AG08396 (cell line): ENCODE data around the gene FAM107B.
"Not testable (repeated sequence)": the region's sequence is repeated elsewhere in the genome, so short reads cannot be mapped to it uniquely, and the experiment has no call there.

Source experiments
- DNase-seq: peaks from one replicate; pipeline ENCODE4 v3.0.0; 2012; ENCODE audit warnings: low spot score, mixed read lengths

FAM107B gene

GRCh38 chr10:14664345-14664744 is 110.4 kb downstream of the FAM107B start:
- DNase-seq: no peak

GRCh38 chr10:14661818-14662217 is 112.9 kb downstream of the FAM107B start:
- DNase-seq: no peak

- DNase-seq: no peak
These were observed 113.9 kb downstream of the FAM107B start for GRCh38 chr10:14660831-14661230.

GRCh38 chr10:14659626-14660196 is 115.0 kb downstream of the FAM107B start:
- DNase-seq: no peak

GRCh38 chr10:14659137-14659536 is 115.6 kb downstream of the FAM107B start:
- DNase-seq: not testable (repeated sequence)

GRCh38 chr10:14658331-14659127 is 116.2 kb downstream of the FAM107B start:
- peak; percentile 41 for DNase-seq

- DNase-seq: no peak
These were observed 118.5 kb downstream of the FAM107B start for GRCh38 chr10:14656052-14656730.

GRCh38 chr10:14654821-14655382 is 119.8 kb downstream of the FAM107B start:
- DNase-seq: no peak

- peak; percentile 58 for DNase-seq
These were observed 121.2 kb downstream of the FAM107B start for GRCh38 chr10:14653271-14654161.

- DNase-seq: no peak
These were observed 121.9 kb downstream of the FAM107B start for GRCh38 chr10:14652816-14653215.

GRCh38 chr10:14652067-14652466 is 122.6 kb downstream of the FAM107B start:
- no peak for DNase-seq

- no peak for DNase-seq
These were observed 125.0 kb downstream of the FAM107B start for GRCh38 chr10:14649739-14650138.

GRCh38 chr10:14648946-14649345 is 125.8 kb downstream of the FAM107B start:
- DNase-seq: no peak

- DNase-seq: peak; percentile 45
These were observed 126.5 kb downstream of the FAM107B start for GRCh38 chr10:14648005-14648765.

GRCh38 chr10:14645239-14645960 is 129.3 kb downstream of the FAM107B start:
- DNase-seq: no peak

- no peak for DNase-seq
These were observed 135.1 kb downstream of the FAM107B start for GRCh38 chr10:14639637-14640036.

- DNase-seq: no peak
These were observed 139.5 kb downstream of the FAM107B start for GRCh38 chr10:14635043-14635710.

GRCh38 chr10:14634572-14634971 is 140.1 kb downstream of the FAM107B start:
- not testable (repeated sequence) for DNase-seq

GRCh38 chr10:14625765-14626525 is 148.8 kb downstream of the FAM107B start:
- DNase-seq: no peak
